Keratinocyte (primary cell): Measurements from ENCODE around the gene IQGAP3.

Experiments used
- CTCF ChIP-seq, 3 experiments: IDR thresholded peaks in 1 of 3; conservative IDR thresholded peaks in 1 of 3; optimal IDR thresholded peaks in 1 of 3; 2 replicates in 2 of 3; 3 replicates in 1 of 3; pipeline versions ENCODE3 to v1.5.1; 2011; ENCODE audit warnings: low read length in 3 of 3, mild to moderate bottlenecking in 3 of 3, moderate library complexity in 2 of 3, control low read depth in 1 of 3, inconsistent platforms in 1 of 3; ENCODE audit not compliant: insufficient read depth in 2 of 3; ENCODE audit errors: extremely low read depth in 1 of 3
- EZH2 ChIP-seq: IDR thresholded peaks from one replicate; pipeline ENCODE4 v1.6.1; 2012; ENCODE audit warnings: inconsistent platforms, mild to moderate bottlenecking, low read length, moderate library complexity

GRCh38 chr1:156595016-156595415, 22.7 kb upstream of the IQGAP3 start:
- TF ChIP-seq EZH2 (no peak), CTCF (optimal IDR thresholded peaks at IDR 0.05 in 1 of 3, IDR thresholded peaks at IDR 0.05 in 1 of 3, conservative IDR thresholded peaks at IDR 0.05 in 1 of 3; ENCODE audit: extremely low read depth in 1 of 3, insufficient read depth in 2 of 3, low read length in 3 of 3) (no peak)
